CD4-positive, alpha-beta T cell treated with Interleukin-1 beta for 1 hour (primary cell): ENCODE results near the gene SMAD4.
A peak's percentile ranks its signal among the peaks of the same experiment; 100 is the strongest.
"Not testable (repeated sequence)": the region's sequence is repeated elsewhere in the genome, so short reads cannot be mapped to it uniquely, and the experiment has no call there.

Source experiments
- DNase-seq, 2 donors: peaks; one replicate each; pipeline ENCODE4 v3.0.0-alpha.2; 2020 to 2022

Gene SMAD4

DNA sequence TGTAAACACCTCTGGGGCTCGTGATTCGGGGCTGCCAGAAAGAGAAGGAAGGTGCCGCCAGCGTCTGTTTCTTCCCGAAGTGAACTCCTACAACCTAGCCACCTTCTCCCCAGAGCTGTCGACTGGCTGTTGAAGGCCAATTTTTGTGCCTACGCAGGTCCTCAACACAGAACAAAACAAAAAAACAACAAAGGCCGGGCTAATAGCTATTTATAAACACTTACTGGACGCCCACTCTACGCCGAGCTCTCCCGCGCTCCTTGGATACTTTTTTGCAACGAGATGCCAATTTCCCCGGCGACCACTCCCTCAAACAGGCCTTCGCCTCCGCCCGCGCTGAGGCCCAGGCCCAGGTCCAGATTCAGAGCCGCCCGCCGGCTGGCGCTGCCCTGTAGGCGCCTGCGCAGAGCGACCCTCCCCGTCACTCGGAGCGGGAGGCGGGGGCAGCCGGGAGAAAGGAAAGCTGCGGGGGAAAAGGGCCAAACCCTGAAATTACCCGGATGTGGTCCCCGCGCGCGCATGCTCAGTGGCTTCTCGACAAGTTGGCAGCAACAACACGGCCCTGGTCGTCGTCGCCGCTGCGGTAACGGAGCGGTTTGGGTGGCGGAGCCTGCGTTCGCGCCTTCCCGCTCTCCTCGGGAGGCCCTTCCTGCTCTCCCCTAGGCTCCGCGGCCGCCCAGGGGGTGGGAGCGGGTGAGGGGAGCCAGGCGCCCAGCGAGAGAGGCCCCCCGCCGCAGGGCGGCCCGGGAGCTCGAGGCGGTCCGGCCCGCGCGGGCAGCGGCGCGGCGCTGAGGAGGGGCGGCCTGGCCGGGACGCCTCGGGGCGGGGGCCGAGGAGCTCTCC, at the start of gene SMAD4:
SMAD4 (plus strand) TSS at position 520 of the 843 bp plus-strand sequence. CDS start 16,834 bp downstream, outside the sequence.
- DNase-seq, result peak; percentile 97

DNA sequence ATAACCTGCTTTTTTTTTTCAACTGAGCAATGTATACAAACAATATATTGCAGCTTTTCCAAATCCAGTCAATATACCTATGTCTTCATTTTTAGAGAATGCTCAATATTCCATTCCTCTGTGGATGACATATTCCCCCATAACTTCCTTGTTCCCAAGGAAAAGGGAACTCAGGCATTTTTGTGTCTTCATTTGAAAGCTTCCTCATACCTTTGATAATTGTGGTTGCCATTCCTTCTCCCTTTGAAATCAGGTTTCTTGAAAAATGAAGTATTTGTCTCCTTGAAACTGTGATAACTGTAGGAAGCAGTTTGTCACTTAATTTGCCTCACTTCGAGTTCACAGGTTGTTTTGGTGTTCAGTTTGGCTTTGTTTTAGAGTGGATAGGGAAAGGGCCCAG, 48.6 kb upstream of the SMAD4 start:
- no peak for DNase-seq

DNA sequence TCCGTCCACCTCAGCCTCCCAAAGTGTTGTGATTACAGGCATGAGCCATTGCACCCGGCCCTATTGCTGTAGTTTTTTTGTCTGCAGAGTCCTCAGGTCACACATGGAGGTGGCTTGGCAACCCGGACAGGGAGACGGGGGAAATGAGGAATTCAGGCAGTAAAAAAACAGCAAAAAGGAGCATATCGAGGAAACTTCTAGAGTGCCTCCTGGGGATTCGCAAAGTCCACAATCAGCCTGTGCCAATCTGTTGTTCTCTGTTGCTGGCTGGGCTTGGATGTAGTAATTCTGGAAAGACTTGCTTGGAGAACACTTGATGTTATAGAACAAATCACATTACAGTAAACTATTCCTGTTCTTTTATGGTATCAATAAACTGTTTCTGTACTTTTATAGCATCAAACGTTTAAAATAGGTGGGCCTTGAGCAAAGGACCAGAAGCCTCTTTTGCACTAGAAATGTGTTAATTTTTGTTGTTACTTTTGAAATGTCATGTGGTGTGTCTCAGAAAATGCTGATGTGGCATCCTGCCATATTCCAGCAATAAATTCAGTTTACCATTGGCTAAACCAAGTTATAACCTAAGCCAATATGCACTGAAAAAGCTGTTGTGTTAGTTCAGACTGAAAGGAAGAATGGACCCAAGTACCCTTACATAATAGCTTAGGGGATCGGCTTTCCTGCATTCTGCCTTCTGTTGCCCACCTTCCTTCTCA, 47.8 kb upstream of the SMAD4 start:
- no peak for DNase-seq

DNA sequence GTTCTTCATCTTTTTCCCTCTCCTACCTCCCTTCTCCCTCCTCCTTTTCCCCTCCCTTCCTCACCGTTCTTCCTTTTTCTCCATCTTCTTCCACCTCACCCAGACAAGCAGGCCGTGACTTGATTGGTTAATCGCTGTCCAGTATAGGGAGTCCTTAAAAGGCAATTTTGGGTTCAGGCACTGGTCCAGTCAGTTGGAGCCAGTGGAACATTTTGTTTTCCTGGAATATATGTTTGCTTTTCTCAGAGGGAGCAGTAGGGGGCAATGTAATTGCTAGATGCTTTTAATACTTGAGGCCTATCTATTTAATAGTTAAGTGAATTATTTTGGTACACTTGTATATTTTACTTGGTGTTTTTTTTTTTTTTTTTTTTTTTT, 47.2 kb upstream of the SMAD4 start:
- DNase-seq, result no peak

DNA sequence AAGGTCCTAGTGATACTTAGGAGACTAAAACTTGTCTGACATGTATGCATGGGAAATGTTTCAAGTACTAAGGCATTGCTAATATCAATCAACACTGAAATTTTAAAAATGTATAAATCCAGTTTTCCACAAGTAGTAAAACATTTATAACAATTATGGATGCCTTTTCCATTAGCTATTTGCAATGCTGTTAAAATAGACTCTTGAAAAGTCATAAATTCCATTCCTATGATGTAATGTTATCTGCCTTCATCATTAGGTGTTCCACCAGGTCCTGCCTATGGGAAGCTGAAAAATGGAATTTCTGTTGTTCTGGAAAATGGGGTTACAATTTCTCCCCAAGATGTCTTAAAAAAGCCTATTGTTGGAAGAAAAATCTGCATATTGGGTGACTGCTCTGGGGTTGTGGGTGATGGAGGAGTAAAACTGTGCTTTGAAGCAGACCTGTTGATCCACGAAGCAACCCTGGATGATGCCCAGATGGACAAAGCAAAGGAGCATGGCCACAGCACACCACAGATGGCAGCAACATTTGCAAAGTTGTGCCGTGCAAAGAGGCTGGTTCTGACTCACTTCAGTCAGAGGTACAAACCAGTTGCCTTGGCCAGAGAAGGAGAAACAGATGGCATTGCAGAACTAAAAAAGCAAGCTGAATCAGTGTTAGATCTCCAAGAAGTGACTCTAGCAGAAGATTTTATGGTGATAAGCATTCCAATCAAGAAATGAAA, 43.5 kb upstream of the SMAD4 start:
- DNase-seq, result no peak

DNA sequence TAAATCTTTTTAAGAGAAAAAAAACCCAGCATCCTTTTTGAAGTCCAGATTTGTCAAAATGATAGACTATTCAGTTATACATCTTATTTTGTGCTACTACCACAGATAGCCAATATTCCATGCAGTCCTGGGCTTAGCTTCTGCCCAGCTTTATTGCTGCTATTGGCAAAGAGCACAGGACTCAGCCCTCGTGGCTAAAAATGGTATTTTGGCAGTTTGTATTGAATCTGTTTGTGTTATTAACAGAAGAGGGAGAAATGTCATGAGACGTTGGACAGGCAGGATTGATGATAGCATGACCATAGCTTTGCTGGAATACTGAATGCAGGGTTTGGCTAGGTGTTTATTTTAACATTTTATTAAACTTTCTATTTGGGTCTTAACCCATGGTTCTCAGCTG, 42.8 kb upstream of the SMAD4 start:
- DNase-seq, result no peak

DNA sequence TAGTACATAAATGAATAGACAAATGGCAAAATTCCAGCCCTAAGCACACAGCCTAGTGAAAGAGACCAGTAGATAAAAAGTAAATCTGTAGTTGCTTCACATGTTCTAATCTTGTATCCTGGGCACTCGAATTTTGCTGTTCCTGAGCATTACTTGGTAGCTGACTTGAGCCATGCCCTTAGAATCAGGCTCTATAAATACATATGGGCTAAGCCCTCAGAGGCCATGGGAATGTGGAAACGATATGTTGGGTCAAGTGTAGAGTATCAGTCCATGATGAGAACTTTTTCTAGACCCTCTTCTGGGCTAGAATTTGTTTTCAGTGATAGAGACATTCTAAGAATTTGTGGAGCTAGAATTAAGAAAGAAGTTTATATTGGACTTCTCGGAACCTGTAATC, 40.3 kb upstream of the SMAD4 start:
- DNase-seq, result no peak

DNA sequence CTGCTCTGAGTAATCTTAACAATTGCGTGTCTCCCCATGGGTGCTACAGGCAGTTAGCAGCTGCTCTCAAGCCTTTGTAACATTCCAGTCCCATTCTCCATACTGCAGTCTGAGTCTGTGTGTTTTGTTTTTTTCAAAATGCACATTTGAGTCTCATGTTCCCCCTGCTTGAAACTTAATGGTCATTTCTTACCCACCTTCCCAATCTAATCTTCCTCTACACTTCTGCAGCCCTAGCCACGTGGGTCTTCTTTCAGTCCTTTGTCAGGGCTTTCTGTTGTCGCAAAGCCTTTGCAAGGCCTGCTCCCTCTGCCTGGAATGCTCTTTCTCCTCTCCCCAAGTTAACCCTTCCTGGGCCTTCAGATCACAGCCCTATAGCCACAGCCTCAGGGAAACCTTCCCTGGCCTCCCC, 37.7 kb upstream of the SMAD4 start:
- no peak for DNase-seq

DNA sequence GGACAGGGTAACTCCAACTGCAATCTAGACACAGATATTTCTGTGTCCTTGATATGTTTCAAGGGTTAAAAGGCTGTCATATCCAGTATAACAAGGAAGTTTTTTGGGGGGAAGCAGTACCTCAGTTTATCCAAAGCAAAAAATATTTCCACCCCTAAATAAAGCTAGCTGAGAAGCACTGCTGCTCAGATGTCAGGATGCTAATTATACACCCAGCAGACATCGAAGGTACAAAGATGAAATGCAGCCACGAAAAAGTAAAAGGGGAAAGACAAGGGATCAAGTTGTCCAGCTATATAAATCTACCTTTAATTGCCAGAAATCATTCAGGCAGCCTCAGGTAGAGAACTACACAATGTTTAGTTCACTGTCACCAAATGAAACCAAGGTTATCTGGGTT, 36.0 kb upstream of the SMAD4 start:
- DNase-seq, result no peak

DNA sequence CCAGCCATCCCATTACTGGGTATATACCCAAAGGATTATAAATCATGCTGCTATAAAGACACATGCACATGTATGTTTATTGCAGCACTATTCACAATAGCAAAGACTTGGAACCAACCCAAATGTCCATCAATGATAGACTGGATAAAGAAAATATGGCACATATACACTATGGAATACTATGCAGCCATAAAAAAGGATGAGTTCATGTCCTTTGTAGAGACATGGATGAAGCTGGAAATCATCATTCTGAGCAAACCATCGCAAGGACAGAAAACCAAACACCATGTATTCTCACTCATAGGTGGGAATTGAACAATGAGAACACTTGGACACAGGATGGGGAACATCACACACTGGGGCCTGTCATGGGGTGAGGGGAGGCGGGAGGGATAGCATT, 26.8 kb upstream of the SMAD4 start:
- not testable (repeated sequence) for DNase-seq

DNA sequence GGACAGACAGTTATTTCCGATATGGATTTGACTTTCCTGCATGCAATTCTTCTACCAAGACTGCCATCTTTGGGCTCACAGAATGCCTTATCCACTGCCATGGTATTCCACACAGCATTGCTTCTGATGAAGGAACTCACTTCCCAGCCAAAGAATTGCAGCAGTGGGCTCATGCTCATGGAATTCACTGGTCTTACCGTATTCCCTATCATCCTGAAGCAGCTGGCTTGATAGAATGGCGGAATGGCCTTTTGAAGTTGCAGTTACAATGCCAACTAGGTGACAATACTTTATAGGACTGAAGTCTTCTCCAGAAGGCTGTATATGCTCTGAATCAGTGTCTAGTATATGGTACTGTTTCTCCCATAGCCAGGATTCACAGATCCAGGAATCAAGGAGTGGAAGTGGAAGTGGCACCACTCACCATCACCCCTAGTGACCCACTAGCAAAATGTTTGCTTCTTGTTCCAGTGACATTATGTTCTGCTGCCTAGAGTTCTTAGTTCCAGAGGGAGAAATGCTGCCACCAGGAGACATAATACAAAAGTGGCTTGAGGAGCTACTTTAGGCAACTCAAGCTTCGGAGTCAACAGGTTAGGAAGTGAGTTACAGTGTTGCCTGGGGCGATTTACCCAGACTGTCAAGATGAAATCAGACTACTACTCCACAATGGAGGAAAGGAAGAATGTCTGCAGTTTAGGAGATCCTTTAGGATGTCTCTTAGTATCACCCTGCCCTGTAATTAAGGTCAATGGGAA, 23.8 kb upstream of the SMAD4 start:
- no peak for DNase-seq

DNA sequence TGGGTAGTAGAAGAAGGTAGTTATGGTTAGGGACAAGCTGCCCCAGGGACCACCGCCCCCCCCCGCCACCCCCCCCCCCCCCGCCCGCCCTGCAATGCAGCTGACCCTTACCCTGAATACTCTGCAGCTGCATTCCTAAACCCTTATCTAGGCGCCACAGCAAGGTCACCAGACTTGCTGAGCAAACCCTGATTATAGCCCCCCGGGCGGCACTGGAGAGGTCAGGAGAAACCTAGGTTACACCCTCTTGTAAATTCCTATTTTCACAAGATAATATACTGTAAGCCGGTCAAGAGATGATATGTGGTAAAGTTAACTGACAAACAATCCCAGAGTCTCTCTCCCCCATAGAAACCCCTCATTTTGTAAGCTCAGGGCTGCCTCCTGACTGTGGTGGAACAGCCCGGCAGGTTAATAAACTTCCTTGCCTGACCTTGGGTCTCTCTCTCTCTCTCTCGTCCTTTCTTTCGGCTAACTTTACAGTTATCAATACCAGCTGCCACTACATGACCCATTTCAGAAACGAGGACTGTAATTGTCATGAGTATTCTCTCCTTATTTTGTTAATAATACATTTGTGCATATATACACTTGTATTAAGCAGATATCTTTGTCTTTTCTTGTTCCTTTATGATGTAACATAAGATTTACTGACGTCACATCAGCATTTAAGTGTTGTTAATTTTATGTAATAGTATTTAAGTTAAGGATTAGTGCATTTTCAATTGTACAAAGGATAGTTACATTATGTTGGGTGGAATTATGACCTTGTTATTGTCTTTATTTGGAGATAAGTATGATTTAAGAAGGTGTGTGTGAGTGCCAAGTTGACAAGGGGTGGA, 22.8 kb upstream of the SMAD4 start:
- DNase-seq, result no peak

DNA sequence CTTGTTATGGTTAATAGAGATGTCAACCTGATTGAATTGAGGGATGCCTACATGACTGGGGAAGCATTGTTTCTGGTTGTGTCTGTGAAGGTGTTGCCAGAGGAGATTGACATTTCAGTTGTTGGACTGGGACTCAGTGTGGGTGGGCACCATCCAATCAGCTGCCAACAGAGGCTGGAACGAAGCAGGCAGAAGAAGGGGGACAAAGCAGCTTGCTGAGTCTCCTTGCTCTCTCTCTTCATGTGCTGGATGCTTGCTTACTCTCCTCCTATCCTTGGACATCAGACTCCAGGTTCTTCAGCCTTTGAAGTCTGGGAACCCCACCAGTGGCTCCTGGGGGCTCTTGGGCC, 22.2 kb upstream of the SMAD4 start:
- DNase-seq, result no peak

DNA sequence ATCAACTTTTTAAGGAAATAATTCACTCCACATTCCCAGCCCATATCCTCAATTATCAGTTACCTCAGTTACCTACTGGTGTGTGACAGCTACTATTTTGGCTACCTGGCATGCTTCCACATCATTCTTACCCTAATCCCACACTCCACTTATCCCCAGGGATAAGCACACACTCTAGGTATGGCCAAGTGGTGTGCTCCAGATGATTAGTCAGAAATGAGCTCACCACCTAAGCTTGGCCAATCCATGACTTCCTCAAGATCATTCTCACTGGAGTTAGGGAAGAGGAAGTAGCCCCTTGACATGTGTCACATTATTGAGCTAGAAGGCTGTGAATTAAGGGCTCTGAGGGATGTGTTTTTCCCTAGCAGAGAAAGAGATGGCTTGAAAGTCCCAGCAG, 20.9 kb upstream of the SMAD4 start:
- no peak for DNase-seq

DNA sequence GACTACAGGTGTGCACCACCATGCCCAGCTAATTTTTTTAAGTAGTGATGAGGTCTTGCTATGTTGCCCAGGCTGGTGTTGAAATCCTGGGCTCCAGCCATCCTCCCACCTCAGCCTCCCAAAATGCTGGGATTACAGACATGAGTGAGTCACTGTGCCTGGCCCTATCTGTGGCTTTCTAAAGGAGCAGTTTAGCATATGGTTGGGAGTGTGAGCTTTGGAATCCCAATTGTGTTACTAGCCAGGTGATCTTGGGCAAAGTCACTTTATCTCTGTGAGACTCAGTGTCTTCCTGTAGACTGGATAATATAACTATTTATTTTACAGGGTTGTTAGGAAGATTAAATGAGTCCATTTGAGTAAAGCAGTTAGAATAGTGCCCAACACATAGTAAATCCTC, 19.8 kb upstream of the SMAD4 start:
- DNase-seq, result no peak

DNA sequence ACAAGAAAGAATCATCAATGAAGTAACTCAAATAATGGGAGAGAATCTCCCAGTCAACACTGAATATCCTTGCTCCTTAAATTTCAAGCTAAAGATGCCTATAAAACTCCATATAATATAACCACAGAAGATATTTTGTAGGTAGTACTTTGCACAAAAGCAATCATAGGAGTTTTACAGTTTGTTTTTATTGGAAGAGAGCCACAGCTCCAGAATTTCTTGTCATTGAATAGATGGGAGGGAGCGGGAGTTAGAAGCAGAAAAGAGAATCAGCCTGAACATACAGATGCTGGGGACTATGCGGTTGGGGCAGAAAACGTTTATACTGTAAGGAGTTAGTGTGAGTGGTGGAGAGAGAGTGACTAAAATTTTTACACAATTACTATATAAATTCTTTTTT, 18.3 kb upstream of the SMAD4 start:
- no peak for DNase-seq

DNA sequence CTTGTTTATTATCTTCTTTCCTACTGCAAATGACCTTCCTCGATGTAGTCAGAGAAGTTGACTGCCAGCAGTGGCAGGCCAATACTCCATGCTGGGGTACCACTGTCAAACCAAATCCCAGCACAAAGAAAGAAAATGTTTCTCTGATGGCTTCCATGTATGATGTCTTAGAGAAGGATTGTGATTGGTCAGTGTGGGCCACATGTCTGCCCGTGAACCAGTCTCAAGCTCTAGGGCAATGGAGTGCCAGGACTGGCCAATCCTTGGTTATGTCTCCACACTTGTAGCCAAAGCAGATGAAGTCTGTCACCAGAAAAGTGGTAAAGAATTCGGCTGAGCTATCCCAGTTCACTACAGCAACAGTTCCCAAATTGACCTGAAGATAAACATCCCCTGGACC, 17.6 kb upstream of the SMAD4 start:
- no peak for DNase-seq

DNA sequence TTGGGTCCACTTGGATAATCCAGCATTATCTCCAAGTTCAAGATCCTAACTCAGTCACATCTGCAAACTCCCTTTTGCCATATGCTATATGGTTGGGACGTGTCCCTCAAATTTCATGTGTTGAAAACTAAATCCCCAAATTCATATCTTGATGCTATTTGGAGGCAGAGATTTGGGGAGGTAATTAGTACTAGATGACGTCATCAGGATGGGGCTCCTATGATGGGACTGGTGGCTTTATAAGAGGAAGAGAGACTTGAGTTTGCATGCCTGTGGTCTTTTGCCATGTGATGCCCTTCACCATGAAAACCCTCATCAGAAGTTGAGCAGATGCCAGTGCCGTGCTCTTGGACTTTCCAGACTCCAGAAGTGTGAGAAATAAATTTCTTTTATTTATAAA, 16.8 kb upstream of the SMAD4 start:
- DNase-seq, result no peak

DNA sequence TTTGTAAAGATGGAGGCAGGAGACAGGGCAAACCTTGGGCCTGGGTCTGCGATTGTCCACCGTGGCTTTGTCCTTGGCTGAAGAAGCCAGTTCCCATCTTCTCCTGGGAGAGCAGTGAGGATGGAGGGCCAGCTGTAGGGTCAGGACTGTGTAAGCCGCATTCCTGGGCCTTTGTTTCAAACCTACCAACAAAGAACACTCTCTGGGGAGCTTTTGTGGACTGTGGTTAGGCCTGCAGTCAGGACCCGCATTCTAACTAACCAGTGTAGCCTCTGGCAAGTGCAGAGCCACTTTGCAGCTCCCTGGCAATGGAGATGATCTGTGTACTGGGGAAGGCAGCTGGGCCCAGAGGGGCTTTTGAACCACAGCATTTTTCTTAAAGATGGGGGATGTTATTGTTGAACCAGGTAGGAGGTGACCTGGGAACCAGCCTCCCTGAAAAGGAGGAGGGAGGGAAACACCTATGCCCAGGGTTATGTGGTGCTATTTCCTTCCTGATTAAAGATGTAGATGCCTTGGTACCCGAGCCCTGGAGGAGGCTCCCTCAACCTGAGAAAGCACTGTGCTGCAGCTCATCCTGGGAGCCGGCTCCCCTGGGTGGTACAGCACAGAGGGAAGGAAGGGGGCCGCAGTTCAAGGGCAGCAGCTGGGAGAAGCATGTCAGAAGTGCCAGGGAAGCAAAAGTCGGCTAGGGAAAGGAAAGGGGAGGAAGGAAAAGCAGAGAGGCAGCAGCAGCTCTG, 12.7 kb upstream of the SMAD4 start:
- DNase-seq, result no peak

DNA sequence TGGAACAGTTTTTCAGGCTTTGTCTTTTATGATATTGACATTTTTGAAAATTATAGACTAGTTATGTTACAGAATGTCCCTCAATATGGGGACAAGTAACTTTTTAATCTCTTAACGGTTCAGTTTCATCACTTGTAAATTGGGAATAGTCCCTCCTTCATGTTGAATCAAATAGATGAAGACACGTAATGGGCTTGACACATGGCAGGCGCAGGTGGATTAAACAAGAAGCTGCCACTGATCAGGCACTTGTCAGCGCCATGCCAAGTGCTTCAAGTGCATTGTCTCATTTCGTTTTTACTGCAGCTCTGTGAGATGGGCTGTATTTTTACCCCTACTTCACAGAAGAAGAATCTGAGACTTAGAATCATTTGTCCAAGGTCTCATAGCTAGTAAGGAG, 9.5 kb upstream of the SMAD4 start:
- DNase-seq, result no peak

DNA sequence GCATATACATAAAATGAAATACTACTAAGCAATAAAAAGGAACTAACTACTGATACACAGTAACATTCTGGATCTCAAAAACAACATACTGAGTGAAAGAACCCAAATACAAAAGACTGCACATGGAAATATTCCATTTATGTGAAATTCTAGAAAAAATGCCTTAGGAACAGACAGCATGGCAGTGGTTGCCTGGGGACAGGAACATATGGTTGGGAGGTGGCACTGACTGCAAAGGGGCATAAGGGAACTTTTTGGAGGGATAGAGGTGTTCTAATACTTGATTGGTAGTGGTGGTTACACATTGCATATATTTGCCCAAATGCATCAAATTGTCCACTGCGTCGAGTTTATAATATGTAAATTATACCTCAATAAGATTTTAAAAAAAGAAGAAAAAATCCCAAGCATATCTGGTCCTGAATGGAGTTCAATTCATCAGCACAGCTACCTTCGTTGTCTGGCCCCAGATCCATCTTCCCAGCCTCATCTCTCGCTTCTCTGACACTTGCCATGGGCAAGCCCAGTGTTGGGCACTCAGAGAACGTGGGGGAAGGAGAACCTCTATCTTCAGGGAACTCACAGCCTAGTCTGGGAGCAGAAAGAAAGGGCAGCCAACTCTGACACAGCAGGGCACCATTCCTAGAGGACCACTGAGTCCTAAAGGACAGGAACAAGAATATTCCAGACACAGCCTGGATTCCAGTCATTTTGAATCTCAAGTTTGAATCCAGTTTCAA, 8.6 kb upstream of the SMAD4 start:
- no peak for DNase-seq
